Measurements from ENCODE around the gene DOK7.

The DOK7 gene

GRCh38 chr4:3492741-3493719 lies 29.9 kb downstream of the DOK7 start:
- DNase-seq, result no peak

GRCh38 chr4:3493720-3494461 lies 30.8 kb downstream of the DOK7 start:
- no peak for DNase-seq

GRCh38 chr4:3494462-3494871 lies 31.4 kb downstream of the DOK7 start:
- no peak for DNase-seq

GRCh38 chr4:3495204-3495975 lies 32.3 kb downstream of the DOK7 start:
- no peak for DNase-seq

GRCh38 chr4:3496021-3496420 lies 32.9 kb downstream of the DOK7 start:
- no peak for DNase-seq

- DNase-seq, result no peak
Observed at GRCh38 chr4:3497095-3497494, 34.0 kb downstream of the DOK7 start.

- no peak for DNase-seq
Observed at GRCh38 chr4:3497523-3498389, 34.6 kb downstream of the DOK7 start.

- no peak for DNase-seq
Observed at GRCh38 chr4:3498407-3498806, 35.3 kb downstream of the DOK7 start.

- no peak for DNase-seq
Observed at GRCh38 chr4:3498901-3499510, 35.9 kb downstream of the DOK7 start.

- no peak for DNase-seq
Observed at GRCh38 chr4:3499710-3500109, 36.6 kb downstream of the DOK7 start.

- DNase-seq, result no peak
Observed at GRCh38 chr4:3500111-3500510, 37.0 kb downstream of the DOK7 start.

GRCh38 chr4:3500634-3501101 lies 37.6 kb downstream of the DOK7 start:
- DNase-seq, result no peak

- DNase-seq, result no peak
Observed at GRCh38 chr4:3501126-3501824, 38.2 kb downstream of the DOK7 start.

GRCh38 chr4:3501825-3502425 lies 38.8 kb downstream of the DOK7 start:
- no peak for DNase-seq

- DNase-seq, result no peak
Observed at GRCh38 chr4:3502941-3503936, 40.1 kb downstream of the DOK7 start.

- no peak for DNase-seq
Observed at GRCh38 chr4:3505231-3505630, 42.1 kb downstream of the DOK7 start.

GRCh38 chr4:3508542-3508941 lies 45.4 kb downstream of the DOK7 start:
- no peak for DNase-seq

- DNase-seq, result no peak
Observed at GRCh38 chr4:3510481-3510880, 47.4 kb downstream of the DOK7 start.

GRCh38 chr4:3511187-3511586 lies 48.1 kb downstream of the DOK7 start:
- DNase-seq, result no peak

Data from DMS 273 treated with DMSO at 0.1 percent for 48 hours (cell line).